H1 (cell line): ENCODE measurements around the gene PTPN3.

Experiments used
- CEBPB ChIP-seq: IDR thresholded peaks from 2 replicates; pipeline ENCODE4 v1.6.1; 2012; ENCODE audit warnings: low read depth, low read length
- EZH2 ChIP-seq: fragments of 200-600 bp; sonication (generic); IDR thresholded peaks from 2 replicates; pipeline ENCODE4 v1.7.1; 2012; ENCODE audit warnings: low read depth, mild to moderate bottlenecking, moderate library complexity, low read length, inconsistent platforms; ENCODE audit not compliant: severe bottlenecking
- NANOG ChIP-seq: IDR thresholded peaks from 2 replicates; pipeline ENCODE4 v1.6.1; 2011; ENCODE audit warnings: low read length, low read depth, mild to moderate bottlenecking, inconsistent platforms; ENCODE audit not compliant: insufficient read depth, poor library complexity, severe bottlenecking
- NRF1 ChIP-seq: IDR thresholded peaks from 2 replicates; pipeline ENCODE4 v1.6.1; 2011; ENCODE audit warnings: mild to moderate bottlenecking, low read depth, low read length, improper control_type of control experiment
- POLR2A ChIP-seq, 2 experiments: IDR thresholded peaks; 1 replicate in 1 of 2; 2 replicates in 1 of 2; pipeline ENCODE4 v1.6.1; 2011; ENCODE audit warnings: low read depth in 2 of 2, low read length in 2 of 2, mild to moderate bottlenecking in 2 of 2; ENCODE audit errors: control extremely low read depth in 1 of 2
- RFX5 ChIP-seq: IDR thresholded peaks from 2 replicates; pipeline ENCODE4 v1.6.1; 2011; ENCODE audit warnings: low read depth, low read length, improper control_type of control experiment, borderline replicate concordance
- YY1 ChIP-seq: IDR thresholded peaks from 2 replicates; pipeline ENCODE4 v1.6.1; 2011; ENCODE audit warnings: low read depth, mild to moderate bottlenecking, low read length
- TF ChIP-seq, protein P1 (sequence below), 3 experiments: IDR thresholded peaks; 1 replicate in 2 of 3; 2 replicates in 1 of 3; pipeline versions ENCODE4 v1.5.1 to v1.6.1; 2011; ENCODE audit warnings: low read length in 3 of 3, mild to moderate bottlenecking in 3 of 3, inconsistent platforms in 2 of 3, low read depth in 1 of 3, moderate library complexity in 1 of 3; ENCODE audit not compliant: insufficient read depth in 1 of 3; ENCODE audit errors: control extremely low read depth in 1 of 3
- TF ChIP-seq, protein P2 (sequence below): IDR thresholded peaks from 2 replicates; pipeline ENCODE4 v1.6.1; 2012; ENCODE audit warnings: low read length, inconsistent platforms
- TF ChIP-seq, protein P3 (sequence below): fragments of 300-600 bp; sonication (generic); IDR thresholded peaks from 2 replicates; pipeline ENCODE4 v1.7.1; 2012; ENCODE audit warnings: low read length, moderate library complexity, mild to moderate bottlenecking, inconsistent platforms; ENCODE audit not compliant: insufficient replicate concordance

DNA sequence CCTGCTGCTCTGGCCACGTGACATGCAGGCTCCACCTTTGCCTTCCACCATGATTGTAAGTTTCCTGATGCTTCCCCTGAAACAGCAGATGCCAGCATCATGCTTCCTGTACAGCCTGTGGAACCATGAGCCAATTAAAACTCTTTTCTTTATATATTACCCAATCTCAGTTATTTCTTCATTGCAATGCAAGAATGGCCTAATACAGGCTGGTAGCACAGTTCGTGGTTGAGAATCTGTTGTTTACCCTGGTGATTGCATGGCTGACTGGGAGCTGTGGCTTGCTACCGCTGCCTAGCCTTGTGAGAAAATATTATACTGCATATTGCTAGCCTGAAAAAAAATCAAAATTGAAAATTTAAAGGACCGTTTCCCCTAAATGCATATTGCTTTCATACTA, 44.8 kb upstream of the PTPN3 start:
- TF ChIP-seq, protein P1, sequence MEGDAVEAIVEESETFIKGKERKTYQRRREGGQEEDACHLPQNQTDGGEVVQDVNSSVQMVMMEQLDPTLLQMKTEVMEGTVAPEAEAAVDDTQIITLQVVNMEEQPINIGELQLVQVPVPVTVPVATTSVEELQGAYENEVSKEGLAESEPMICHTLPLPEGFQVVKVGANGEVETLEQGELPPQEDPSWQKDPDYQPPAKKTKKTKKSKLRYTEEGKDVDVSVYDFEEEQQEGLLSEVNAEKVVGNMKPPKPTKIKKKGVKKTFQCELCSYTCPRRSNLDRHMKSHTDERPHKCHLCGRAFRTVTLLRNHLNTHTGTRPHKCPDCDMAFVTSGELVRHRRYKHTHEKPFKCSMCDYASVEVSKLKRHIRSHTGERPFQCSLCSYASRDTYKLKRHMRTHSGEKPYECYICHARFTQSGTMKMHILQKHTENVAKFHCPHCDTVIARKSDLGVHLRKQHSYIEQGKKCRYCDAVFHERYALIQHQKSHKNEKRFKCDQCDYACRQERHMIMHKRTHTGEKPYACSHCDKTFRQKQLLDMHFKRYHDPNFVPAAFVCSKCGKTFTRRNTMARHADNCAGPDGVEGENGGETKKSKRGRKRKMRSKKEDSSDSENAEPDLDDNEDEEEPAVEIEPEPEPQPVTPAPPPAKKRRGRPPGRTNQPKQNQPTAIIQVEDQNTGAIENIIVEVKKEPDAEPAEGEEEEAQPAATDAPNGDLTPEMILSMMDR (IDR thresholded peaks at IDR 0.05; ENCODE audit: control extremely low read depth in 1 of 3, insufficient read depth in 1 of 3, low read depth in 1 of 3, low read length in 3 of 3), result no peak
- TF ChIP-seq RFX5 (no peak), NRF1 (no peak), NANOG (no peak), CEBPB (no peak), YY1 (no peak), EZH2 (no peak), POLR2A (IDR thresholded peaks at IDR 0.05; ENCODE audit: control extremely low read depth in 1 of 2, low read depth in 2 of 2, low read length in 2 of 2) (no peak)
- TF ChIP-seq, protein P2, sequence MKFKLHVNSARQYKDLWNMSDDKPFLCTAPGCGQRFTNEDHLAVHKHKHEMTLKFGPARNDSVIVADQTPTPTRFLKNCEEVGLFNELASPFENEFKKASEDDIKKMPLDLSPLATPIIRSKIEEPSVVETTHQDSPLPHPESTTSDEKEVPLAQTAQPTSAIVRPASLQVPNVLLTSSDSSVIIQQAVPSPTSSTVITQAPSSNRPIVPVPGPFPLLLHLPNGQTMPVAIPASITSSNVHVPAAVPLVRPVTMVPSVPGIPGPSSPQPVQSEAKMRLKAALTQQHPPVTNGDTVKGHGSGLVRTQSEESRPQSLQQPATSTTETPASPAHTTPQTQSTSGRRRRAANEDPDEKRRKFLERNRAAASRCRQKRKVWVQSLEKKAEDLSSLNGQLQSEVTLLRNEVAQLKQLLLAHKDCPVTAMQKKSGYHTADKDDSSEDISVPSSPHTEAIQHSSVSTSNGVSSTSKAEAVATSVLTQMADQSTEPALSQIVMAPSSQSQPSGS, result no peak
- TF ChIP-seq, protein P3, sequence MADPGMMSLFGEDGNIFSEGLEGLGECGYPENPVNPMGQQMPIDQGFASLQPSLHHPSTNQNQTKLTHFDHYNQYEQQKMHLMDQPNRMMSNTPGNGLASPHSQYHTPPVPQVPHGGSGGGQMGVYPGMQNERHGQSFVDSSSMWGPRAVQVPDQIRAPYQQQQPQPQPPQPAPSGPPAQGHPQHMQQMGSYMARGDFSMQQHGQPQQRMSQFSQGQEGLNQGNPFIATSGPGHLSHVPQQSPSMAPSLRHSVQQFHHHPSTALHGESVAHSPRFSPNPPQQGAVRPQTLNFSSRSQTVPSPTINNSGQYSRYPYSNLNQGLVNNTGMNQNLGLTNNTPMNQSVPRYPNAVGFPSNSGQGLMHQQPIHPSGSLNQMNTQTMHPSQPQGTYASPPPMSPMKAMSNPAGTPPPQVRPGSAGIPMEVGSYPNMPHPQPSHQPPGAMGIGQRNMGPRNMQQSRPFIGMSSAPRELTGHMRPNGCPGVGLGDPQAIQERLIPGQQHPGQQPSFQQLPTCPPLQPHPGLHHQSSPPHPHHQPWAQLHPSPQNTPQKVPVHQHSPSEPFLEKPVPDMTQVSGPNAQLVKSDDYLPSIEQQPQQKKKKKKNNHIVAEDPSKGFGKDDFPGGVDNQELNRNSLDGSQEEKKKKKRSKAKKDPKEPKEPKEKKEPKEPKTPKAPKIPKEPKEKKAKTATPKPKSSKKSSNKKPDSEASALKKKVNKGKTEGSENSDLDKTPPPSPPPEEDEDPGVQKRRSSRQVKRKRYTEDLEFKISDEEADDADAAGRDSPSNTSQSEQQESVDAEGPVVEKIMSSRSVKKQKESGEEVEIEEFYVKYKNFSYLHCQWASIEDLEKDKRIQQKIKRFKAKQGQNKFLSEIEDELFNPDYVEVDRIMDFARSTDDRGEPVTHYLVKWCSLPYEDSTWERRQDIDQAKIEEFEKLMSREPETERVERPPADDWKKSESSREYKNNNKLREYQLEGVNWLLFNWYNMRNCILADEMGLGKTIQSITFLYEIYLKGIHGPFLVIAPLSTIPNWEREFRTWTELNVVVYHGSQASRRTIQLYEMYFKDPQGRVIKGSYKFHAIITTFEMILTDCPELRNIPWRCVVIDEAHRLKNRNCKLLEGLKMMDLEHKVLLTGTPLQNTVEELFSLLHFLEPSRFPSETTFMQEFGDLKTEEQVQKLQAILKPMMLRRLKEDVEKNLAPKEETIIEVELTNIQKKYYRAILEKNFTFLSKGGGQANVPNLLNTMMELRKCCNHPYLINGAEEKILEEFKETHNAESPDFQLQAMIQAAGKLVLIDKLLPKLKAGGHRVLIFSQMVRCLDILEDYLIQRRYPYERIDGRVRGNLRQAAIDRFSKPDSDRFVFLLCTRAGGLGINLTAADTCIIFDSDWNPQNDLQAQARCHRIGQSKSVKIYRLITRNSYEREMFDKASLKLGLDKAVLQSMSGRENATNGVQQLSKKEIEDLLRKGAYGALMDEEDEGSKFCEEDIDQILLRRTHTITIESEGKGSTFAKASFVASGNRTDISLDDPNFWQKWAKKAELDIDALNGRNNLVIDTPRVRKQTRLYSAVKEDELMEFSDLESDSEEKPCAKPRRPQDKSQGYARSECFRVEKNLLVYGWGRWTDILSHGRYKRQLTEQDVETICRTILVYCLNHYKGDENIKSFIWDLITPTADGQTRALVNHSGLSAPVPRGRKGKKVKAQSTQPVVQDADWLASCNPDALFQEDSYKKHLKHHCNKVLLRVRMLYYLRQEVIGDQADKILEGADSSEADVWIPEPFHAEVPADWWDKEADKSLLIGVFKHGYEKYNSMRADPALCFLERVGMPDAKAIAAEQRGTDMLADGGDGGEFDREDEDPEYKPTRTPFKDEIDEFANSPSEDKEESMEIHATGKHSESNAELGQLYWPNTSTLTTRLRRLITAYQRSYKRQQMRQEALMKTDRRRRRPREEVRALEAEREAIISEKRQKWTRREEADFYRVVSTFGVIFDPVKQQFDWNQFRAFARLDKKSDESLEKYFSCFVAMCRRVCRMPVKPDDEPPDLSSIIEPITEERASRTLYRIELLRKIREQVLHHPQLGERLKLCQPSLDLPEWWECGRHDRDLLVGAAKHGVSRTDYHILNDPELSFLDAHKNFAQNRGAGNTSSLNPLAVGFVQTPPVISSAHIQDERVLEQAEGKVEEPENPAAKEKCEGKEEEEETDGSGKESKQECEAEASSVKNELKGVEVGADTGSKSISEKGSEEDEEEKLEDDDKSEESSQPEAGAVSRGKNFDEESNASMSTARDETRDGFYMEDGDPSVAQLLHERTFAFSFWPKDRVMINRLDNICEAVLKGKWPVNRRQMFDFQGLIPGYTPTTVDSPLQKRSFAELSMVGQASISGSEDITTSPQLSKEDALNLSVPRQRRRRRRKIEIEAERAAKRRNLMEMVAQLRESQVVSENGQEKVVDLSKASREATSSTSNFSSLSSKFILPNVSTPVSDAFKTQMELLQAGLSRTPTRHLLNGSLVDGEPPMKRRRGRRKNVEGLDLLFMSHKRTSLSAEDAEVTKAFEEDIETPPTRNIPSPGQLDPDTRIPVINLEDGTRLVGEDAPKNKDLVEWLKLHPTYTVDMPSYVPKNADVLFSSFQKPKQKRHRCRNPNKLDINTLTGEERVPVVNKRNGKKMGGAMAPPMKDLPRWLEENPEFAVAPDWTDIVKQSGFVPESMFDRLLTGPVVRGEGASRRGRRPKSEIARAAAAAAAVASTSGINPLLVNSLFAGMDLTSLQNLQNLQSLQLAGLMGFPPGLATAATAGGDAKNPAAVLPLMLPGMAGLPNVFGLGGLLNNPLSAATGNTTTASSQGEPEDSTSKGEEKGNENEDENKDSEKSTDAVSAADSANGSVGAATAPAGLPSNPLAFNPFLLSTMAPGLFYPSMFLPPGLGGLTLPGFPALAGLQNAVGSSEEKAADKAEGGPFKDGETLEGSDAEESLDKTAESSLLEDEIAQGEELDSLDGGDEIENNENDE, result no peak
